ENCODE data around the gene UBR2.
"Not testable (repeated sequence)": the region's sequence is repeated elsewhere in the genome, so short reads cannot be mapped to it uniquely, and the experiment has no call there.

Gene UBR2

DNA sequence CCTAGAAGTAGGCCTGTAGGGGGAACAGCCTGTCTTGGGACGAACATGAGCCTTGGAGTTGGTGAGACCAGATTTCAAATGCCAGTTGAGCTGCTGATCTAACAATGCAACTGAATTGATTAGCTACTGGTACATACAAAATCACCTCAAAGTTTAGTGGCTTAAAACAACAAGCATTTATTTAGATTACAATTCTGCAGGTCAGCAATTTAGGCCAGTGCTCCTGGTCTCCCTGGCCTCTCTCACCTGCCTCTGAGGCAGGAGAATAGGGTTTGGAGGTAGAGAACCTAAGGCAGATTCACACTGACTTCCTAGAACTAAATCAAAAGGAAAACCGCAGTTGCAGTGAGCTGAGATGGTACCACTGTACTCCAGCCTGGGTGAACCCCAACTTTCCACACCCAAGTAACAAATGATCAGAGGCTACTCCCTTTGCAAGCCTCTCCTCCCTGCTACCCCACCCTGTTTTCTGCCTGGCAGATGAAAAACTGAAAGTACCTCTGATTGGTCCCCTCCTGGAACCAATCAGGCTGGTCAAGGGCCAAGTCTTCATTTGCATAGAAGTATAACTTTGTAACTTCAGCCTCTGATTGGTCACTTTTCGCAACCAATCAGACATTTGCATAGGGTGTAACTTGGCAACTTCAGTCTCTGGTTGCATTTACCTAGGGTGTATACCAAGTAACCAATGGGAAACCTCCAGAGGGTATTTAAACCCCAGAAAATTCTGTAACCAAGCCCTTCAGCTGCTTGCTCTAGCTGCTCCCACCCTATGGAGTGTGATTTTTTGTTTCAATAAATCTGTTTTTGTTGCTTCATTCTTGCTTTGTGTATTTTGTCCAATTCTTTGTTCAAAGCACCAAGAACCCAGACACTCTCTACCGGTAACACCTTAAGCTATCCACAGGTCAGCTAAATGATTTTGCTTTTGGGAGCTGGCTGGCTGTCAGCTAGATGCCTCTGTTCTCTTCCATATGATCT, 8.1 kb upstream of the UBR2 start:
- DNase-seq: no peak

DNA sequence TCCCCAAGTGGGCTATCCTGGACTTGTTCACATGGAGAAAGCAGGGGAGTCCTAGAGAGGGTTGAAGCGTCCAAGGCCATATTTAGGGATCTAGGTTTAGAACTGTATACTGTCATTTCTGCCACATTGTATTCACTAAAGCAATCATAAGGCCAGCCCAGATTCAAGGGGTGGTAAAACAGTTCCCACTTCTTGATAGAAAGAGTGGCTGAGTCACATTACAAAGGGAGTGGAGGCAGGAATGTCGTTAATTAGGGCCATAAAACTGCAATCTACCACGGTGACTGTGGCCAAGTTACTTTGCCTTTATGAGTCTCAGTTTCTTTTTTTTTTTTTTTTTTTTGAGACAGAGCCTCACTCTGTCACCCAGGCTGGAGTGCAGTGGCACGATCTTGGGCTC, 7.4 kb upstream of the UBR2 start:
- no peak for DNase-seq

GRCh38 chr6:42559276-42559675, 4.6 kb upstream of the UBR2 start:
- not testable (repeated sequence) for DNase-seq

DNA sequence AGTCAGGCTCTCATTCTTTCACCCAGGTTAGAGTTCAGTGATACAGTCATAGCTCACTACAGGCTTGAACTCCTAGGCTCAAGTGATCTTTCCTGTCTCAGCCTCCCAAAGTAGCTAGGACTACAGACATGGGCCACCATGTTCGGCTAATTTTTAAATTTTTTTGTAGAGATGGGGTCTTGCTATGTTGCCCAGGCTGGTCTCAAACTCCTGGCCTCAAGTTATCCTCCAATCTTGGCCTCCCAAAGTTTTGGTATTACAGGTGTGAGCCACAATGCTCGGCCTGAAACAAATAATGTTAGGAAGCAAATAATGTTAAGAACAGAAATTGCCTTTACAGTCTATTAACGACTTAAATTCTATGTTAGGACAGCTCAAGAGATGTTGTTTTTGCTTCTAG, 1.8 kb upstream of the UBR2 start:
- no peak for DNase-seq

GRCh38 chr6:42562788-42563405, 932 bp upstream of the UBR2 start:
- no peak for DNase-seq

- DNase-seq: no peak
Measured at GRCh38 chr6:42564506-42564825, 637 bp downstream of the UBR2 start.

DNA sequence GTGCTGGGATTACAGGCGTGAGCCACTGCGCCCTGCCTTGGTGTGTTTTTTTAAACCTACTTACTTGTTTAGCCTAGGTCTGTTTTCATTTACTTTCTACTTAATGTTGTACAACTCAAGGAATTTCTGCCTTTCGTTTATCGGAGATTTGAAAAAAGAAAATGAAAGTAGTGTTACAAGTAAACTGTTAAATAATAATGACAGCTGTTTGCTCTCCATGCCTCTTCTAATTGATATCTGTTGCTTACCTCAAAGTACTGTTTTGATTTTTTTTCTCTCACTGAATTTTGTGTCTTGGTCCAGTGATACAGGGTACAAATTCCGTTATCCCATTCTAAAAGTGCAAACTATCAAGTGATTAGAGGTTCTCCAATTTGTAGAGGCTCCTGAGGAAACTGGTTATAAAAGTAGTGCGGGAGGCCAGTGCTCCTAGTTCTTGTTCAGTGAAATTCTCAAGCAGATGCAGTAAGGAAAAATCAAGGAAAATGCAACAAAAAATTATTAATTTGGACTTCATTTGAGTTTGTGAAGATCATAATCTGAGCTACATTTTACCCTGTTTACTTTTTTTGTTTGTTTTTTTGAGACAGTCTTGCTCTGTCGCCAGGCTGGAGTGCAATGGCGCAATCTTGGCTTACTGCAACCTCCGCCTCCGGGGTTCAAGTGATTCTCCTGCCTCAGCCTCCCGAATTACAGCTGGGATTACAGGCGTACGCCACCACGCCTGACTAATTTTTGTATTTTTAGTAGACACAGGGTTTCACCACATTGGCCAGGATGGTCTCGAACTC, 2.2 kb downstream of the UBR2 start:
- no peak for DNase-seq

DNA sequence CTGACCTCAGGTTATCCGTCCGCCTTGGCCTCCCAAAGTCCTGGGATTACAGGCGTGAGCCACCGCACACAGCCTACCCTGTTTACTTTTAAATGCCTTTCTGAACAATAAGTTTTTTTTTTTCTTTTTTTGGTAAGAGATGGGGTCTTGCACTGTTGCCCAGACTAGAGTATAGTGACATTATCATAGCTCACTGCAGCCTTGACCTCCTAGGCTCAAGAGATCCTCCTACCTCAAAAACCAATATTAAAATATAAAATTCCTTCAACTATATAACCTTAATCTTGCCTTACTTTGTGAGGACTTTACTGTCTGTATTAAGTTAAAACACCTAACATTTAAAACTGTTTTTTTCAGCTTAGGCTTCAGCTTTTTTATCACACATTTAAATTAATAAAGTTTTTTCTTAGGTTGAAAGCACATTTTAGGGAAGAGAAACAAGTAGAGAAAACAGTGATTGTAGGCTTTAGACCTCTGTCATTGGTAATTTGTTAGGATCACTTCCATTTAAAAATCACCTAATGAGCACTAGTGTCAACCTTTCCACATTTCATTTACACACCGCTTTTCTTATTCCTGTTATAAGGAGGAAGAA, 2.9 kb downstream of the UBR2 start:
- DNase-seq: no peak

DNA sequence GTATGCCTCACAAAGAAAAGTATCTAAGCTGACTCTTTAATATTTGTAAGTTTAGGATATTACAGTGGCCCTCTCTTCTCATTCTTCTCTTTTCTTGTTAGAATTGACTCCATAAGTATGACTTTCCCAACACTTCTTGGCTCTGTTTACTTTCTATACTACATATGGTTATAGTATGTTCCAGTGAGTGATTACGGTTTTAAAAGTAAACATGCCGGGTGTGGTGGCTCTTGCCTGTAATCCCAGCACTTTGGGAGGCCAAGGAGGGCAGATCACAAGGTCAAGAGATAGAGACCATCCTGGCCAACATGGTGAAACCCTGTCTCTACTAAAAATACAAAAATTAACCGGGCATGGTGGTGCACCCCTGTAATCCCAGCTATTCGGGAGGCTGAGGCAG, 3.4 kb downstream of the UBR2 start:
- DNase-seq: not testable (repeated sequence)

GRCh38 chr6:42569102-42570028, 5.5 kb downstream of the UBR2 start:
- peak; percentile 28 for DNase-seq

- no peak for DNase-seq
Measured at GRCh38 chr6:42571611-42572342, 7.9 kb downstream of the UBR2 start.

GRCh38 chr6:42572523-42572922, 8.7 kb downstream of the UBR2 start:
- peak; percentile 12 for DNase-seq

DNA sequence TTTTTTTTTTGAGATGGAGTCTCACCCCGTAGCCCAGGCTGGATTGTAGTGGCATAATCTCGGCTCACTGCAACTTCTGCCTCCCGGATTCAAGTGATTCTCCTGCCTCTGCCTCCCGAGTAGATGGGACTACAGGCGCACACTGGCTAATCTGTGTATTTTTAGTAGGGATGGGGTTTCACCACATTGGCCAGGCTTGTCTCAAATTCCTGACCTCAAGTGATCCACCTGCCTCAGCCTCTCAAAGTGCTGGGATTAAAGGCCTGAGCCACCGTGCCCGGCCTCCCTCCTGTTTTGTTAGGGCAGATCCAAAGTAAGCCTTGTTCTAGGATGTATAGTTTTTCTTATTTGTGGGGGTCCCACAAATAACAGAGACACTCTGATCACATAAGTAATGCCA, 12.7 kb downstream of the UBR2 start:
- not testable (repeated sequence) for DNase-seq

DNA sequence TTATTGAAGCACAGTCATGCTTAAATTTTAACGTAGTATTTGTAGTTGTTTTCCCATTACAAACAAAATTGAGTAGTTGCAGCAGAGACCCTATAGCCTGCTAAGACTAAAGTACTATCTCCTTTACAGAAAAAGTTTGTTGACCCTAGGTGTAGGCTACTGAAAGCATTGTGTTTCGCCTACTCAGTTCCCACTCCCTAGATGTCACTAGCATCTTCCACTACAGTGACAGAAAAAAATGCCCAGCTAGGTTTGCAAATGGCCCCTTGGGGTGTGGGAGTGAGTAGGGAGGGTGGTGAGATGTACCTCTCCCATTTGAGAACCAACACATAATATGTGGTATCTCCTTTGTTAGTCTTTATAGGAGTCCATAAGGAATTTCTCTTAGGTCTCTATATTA, 34.5 kb downstream of the UBR2 start:
- no peak for DNase-seq

DNA sequence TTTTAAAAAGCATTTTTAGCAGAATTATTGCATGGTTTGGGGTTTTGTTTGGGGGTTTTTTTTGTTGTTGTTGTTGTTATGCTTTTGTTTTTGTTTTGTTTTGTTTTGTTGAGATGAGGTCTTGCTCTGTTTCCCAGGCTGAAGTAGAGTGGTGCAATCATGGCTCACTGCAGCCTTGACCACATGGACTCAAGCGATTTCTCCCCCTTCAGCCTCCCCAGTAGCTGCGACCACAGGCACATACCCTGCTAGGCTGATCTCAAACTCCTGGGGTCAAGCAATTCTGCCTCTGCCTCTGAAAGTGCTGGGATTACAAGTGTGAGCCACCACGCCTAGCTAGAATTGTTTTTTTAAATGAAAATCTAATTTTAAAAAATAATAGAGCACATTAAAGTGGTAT, 35.7 kb downstream of the UBR2 start:
- DNase-seq: no peak

DNA sequence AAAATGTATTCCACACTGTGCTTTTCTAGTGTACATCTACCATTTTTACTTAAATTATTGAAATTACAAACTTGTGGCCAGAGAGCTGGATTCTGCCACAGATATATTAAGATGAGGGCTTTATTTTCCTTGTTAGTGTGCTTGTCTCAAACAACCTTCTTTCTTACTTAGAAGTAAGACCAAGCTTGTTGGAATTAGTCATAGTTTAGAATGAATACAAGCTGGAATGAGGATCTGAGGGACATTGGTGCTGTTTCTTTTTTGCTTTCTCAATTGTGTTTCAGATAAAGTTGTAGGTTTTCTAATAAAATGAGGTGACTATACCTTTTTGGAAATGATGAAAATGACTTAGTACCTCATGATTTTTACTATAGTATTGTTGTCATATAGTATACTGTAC, 40.3 kb downstream of the UBR2 start:
- DNase-seq: no peak

DNA sequence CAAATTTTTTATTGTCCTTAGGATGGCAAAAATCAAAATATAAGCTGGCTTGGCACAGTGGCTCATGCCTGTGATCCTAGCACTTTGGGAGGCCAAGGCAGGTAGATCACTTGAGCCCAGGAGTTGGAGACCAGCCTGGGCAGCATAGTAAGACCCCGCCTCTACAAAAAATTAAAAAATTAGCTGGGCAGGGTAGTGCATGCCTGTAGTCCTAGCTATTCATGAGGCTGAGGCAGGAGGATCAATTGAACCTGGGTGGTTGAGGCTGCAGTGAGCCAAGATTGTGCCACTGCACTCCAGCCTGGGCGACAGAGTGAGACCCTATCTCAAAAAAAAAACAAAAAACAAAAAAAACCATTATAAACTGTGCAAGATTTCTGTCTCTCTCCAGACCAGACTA, 40.9 kb downstream of the UBR2 start:
- not testable (repeated sequence) for DNase-seq

DNA sequence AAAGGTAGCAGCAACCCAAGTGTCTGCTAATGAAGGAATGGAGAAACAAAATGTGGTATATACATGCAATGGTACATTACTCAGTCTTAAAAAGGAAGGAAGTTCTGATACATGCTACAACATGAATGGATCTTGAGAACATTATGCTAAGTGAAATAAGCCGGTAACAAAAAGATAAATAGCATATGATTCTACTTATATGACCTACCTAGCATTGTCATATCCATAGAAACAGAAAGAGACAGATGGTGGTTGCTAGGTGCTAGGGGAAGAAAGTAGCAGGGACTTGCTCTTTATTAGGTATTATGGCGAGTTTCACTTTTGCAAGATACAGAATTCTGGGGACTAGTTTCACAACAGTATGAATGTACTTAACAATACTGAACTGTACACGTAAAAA, 46.6 kb downstream of the UBR2 start:
- DNase-seq: no peak

DNA sequence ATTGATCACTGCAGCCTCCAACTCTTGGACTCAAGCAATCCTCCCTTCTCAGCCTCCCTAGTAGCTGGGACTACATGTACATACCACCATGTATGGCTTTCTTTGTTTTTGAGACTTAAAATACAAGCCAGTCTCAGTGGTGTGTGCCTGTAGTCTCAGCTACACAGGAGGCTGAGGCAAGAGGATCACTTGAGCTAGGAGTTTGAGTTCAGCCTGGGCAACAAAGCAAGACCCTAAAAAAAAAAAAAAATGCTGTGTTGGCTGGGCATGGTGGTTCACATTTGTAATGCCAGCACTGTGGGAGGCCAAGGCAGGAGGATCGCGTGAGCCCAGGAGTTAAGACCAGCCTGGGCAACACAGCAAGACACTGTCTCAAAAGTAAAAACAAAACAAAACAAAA, 51.7 kb downstream of the UBR2 start:
- no peak for DNase-seq

DNA sequence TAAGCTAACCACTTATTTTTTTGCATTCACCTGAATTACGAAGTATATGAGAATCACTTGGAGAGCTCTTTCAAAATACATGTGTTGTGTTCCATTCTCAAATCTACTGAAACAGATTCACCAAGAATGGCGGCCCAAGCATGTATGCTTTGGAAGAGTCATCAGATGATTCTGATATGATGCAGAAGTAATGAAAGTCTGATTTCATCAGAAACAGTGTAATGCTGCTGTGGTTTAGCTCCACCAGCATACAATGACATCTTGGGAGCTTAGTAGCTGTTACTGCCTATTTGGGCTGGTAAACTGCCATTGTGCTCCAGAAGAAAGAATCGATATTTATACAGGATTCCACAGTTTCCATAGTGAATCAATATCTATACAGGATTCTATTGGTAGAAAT, 52.9 kb downstream of the UBR2 start:
- DNase-seq: no peak

GRCh38 chr6:42618105-42618504, 54.3 kb downstream of the UBR2 start:
- DNase-seq: no peak
